NCI-H2171 treated with DMSO at 0.1 percent for 48 hours (cell line): Measurements from ENCODE around the gene PTHLH.

ENCODE experiments used
- DNase-seq: peaks from one replicate; lab custom pipeline; 2025; lab: John Stamatoyannopoulos, UW

The PTHLH gene

DNA sequence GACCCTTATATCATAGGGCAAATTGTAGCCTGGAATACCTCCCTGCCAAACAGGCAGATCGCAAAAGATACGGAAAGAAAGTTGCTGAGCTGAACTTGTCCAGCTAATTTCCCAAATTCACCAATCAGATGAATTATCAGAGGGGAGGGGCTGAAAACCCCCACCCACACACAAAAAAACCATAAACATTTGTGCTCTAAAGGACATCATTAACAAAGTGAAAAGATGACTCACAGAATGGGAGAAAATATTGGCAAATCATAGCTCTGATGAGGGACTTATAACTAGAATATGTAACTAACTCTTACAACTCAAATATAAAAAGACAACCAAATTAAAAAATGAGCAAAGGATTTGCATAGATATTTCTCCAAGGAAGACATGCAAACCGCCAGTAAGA is 36.3 kb downstream of the PTHLH start:
- DNase-seq: no peak

GRCh38 chr12:27934276-27934675 is 38.3 kb downstream of the PTHLH start:
- DNase-seq: no peak

GRCh38 chr12:27931390-27931789 is 41.1 kb downstream of the PTHLH start:
- DNase-seq: no peak

DNA sequence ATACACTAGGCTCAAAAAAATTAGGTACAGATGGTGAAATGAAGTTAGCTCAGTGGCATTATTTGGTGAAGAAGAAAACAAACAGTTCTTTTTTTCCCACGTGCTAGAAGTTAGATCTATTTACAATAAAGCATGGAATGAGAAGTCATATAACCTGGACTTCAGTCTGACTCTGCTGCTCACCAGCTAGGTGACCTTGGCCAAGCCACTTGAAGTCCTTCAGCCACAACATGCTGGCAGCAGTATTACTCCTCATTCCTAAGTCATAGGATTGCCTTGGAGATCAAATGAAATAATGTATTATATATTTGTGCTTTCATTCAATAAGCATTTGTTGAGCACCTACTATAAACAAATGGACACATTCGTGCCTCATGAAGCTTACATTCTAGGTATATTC is 45.2 kb downstream of the PTHLH start:
- DNase-seq: peak; percentile 64

DNA sequence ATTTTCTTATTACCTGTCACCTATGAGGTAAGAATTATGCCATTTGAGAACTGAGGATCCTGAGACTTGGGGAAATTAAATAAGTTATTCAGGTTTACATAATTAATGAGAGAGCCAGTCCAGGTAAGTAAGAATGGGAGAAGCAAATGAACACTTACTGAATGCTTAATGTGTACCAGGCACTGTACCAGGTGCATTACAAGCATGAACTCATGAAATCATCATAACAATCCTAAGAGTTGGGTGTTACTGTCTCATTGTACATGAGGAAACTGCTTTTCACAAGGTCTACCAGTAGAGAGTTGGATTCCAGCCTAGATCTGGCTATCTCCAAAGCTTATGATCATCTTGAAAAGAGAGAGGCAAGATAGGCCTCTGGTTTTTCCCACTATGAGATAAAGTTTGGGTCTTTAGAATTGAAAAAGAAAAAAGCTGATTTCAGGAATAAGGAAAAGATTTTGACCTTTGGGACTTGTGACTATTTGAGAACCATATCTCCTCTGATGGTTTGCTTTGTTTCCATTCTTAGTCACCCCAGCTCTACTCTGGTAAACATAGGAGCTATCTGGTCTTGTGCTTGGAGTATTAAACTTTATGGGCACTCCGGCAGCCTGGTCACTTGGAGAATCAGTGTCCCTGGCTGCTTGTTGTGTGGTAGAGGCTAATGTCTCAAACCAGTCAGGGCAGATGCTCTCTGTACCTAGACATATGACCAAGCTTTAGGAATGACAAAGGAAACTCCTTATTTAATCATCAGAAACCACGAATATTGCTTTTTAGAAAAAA is 48.0 kb downstream of the PTHLH start:
- DNase-seq: no peak

DNA sequence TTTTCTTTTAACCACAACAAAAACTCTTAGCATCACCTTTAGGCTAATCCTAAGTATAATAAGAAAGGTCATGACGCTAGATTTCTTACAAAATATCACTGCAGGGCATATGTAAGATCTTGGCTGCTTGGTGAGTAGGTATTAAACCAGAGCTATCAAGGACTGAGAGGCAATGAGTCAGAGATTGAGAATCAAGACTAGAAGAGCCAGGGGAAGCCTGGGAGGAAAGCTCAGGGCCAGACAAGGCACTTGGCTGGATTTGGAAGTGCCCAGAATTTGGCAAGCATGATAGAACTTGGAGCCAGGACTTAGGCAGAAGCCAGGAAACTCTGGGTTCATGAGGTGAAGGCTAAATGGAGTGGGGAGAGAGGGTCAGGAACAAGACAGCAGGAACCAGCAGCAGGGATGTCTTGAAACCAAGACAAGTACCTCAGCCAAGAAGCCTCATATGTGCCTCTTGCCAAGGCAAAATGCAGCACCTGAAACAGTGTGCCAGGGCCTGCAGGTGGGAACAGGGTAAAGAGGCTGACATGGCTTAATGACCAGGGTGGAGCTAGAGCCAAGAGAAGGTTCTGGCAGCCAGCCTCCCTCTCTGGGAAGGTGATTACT is 49.9 kb downstream of the PTHLH start:
- no peak for DNase-seq

- DNase-seq: peak; percentile 94
These were observed 52.8 kb downstream of the PTHLH start for GRCh38 chr12:27919671-27920235.

GRCh38 chr12:27915536-27915935 is 57.0 kb downstream of the PTHLH start:
- no peak for DNase-seq

GRCh38 chr12:27915021-27915420 is 57.5 kb downstream of the PTHLH start:
- DNase-seq: peak; percentile 94

GRCh38 chr12:27913999-27914614 is 58.4 kb downstream of the PTHLH start:
- peak; percentile 68 for DNase-seq

DNA sequence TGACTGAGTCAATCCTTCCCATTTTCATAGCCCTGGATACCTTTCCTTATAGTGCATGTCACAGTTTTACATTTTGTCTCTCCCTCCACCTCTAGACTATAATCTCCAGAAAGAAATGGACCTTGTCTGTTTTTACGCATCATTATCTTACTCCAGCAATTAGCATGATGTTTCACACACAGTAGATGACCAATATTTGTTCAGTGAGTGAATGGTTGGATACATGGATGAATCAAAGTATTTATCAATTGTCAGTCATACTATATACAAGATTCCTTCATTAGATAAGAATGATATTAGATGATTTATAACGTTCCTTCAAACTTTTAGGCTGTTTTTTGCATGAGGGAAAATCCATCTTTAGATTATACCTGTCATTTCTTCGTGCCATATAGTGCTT is 61.1 kb downstream of the PTHLH start:
- no peak for DNase-seq
